Measurements from ENCODE around the gene ANXA4.
A peak's percentile ranks its signal among the peaks of the same experiment; 100 is the strongest.
"Not testable (repeated sequence)": the region's sequence is repeated elsewhere in the genome, so short reads cannot be mapped to it uniquely, and the experiment has no call there.

The ANXA4 gene

DNA sequence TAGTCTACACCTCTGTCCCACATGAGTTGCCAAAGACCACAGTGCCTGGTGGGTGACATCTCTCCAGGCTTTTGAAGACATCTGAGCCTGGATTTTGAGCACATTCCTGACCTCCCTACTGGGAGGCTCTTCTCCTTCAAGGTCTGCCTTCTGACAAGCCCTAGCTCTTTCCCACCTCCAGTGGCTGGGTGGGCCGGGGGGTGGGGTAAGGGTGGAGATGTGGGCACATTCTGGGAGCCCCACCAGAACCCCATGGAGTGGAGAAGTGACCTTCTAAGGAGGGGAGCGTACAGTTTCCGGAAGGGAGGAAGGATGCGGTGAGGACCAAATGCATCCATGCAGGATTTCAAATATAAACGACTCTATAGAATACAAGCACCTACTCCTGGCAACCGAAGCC lies 27.9 kb upstream of the ANXA4 start:
- ATAC-seq (replicated peaks) (no peak), DNase-seq (no peak)
- Mint-ChIP-seq H3K4me1 (ENCODE audit: low read depth in 2 of 2) (peaks cover 5 to 7% of the 10 kb centered on the region in 2 donors), H3K27ac (no peak overlapping the region), H3K4me3 (no peak overlapping the region), H3K27me3 (peaks cover 0 to 8% of the 10 kb centered on the region in 2 donors), H3K36me3 (ENCODE audit: insufficient read depth) (peaks cover 3% of the 10 kb centered on the region), H3K9me3 (no peaks in the 10 kb centered on the region)

DNA sequence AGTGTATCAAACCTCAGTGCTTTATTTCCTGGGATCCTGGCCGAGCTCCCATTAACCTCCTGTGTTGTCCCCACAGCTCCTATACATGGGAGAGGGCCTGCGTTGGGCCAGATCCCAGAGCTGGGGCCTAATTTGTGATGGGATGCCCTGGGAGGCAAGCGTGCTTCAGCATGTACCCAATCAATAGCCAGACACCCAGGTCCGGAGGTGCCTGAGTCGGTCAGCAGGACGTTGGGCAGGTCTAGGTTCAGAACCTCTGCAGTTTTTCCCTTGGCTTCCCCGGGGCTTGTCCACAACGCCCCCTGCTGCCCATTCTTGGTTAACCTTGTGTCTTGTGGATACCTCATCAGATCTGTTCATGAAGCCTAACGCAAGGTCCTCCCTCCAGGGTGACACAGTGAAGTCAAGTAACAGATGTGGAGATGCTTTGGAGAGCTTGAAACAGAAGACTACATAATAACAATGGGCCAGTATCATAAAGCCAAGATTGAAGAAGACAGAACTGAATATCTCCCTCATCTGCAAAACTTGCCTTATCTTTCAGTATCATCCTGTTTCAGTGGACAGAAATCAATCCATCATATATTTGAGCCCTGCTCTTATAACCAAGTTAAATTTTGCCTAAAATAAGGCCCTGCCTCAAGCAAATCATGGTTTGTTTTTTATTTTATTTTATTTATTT lies 27.3 kb upstream of the ANXA4 start:
- not testable (repeated sequence) for H3K9me3 Mint-ChIP-seq; H3K27ac Mint-ChIP-seq; H3K4me1 Mint-ChIP-seq (ENCODE audit: low read depth in 2 of 2); H3K27me3 Mint-ChIP-seq; H3K36me3 Mint-ChIP-seq (ENCODE audit: insufficient read depth)
- DNase-seq = peak; percentile 86 to 90 (median 89)
- ATAC-seq (replicated peaks) = peak; percentile 98
- peak overlapping the region in 1 of 2 donors; percentile 19 for H3K4me3 Mint-ChIP-seq

DNA sequence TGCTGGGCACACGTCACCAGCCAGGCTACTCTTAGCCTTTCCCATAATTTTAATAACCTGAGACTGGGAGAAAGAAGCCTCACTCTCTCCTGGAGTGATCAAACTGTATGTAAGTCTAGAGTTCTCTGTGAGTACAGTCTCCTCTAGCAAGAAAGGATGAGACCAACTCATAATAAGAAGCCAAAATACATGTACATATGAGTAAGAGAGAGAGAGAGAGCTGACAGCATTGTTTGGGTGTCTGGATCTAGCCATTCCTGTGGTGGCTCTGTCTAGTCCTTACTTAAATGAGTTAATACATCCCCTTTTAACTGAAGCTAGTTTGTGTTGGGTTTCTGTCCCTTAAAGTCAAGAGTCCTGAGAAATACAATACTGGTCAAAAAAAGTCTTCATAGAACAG lies 26.0 kb upstream of the ANXA4 start:
- H3K9me3 Mint-ChIP-seq = no peaks in the 10 kb centered on the region
- peaks cover 0 to 8% of the 10 kb centered on the region in 2 donors for H3K27me3 Mint-ChIP-seq
- DNase-seq (no peak), ATAC-seq (replicated peaks) (no peak)
- H3K4me3 Mint-ChIP-seq = no peak overlapping the region
- no peak overlapping the region for H3K27ac Mint-ChIP-seq
- peaks cover 5 to 7% of the 10 kb centered on the region in 2 donors for H3K4me1 Mint-ChIP-seq (ENCODE audit: low read depth in 2 of 2)
- peaks cover 3% of the 10 kb centered on the region for H3K36me3 Mint-ChIP-seq (ENCODE audit: insufficient read depth)

DNA sequence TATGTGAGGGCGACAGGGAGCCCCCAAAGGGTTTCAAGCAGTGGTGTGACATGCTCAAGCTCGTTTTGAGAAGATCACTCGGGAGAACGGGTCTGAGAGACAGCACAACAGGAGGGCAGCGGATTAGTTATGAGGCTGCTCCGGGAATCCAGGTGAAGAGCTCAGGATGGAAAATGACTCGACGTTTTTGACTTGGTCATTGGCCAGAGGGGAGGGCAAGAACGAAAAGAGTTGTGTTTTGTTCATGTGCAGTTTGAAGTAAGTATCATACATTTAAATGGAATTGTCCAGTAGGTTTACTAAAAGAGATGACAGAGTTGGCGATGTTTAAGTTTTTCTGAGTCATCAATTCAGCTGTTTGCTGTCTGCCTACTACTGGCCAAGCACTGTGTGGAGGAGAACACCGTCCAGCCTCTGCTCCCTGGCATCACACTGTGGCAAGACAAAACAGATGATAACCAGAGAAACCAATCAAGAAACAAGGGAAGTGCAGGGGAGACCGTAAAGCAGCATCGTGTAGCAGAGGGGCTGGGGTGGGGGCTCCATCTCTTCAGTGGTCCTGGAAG lies 25.3 kb upstream of the ANXA4 start:
- Mint-ChIP-seq H3K27ac (peak overlapping the region in 1 of 2 donors; percentile 4), H3K27me3 (peaks cover 0 to 8% of the 10 kb centered on the region in 2 donors), H3K9me3 (no peaks in the 10 kb centered on the region), H3K4me3 (no peak overlapping the region), H3K36me3 (ENCODE audit: insufficient read depth) (peaks cover 3% of the 10 kb centered on the region), H3K4me1 (ENCODE audit: low read depth in 2 of 2) (peaks cover 5 to 7% of the 10 kb centered on the region in 2 donors)
- DNase-seq (no peak), ATAC-seq (replicated peaks) (no peak)

DNA sequence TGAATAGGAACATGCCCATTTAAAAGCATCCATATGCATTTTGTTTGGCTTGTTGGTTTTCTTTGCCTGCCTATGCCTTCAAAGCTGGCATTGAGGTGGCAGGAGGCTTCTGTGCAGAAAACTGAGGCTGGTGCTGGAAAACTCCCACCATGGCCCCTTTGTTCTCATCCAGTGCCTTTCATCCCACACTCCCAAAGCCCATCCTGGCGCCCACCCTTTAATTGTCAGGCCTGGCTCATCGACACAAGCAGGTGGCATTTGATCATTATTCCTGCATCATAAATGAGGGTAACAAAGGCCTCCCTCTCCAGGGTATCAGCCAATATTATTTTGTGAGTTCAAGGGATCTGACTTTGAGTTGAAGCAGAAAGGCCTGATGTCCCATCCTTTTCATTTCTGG lies 24.7 kb upstream of the ANXA4 start:
- Mint-ChIP-seq H3K27me3 (peaks cover 0 to 8% of the 10 kb centered on the region in 2 donors), H3K4me3 (no peak overlapping the region), H3K9me3 (no peaks in the 10 kb centered on the region), H3K27ac (no peak overlapping the region), H3K36me3 (ENCODE audit: insufficient read depth) (peaks cover 3% of the 10 kb centered on the region), H3K4me1 (ENCODE audit: low read depth in 2 of 2) (peaks cover 5 to 7% of the 10 kb centered on the region in 2 donors)
- DNase-seq = no peak
- no peak for ATAC-seq (replicated peaks)

DNA sequence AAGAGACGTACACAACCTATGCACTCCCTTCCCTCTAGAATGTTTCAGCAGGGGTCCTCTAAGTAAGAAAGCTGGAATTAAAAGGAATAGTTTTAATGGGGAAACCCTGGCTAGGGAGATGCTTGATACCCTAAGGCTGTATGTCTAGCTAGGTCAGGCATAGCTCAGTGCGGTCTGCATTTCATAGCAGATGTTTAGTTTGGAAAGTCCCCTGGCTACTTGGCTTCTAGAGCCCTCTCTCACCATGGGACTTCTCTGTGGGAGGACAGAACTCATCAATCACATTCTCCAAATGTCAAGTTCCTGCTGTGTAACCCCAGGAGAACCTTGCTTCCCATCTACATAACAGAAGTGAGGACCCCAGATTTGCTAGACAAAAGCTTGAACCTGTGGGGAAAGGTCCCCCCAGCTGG lies 24.1 kb upstream of the ANXA4 start:
- Mint-ChIP-seq H3K4me1 (ENCODE audit: low read depth in 2 of 2) (peaks cover 5 to 7% of the 10 kb centered on the region in 2 donors), H3K27ac (no peak overlapping the region), H3K36me3 (ENCODE audit: insufficient read depth) (peaks cover 3% of the 10 kb centered on the region), H3K27me3 (peaks cover 0 to 8% of the 10 kb centered on the region in 2 donors), H3K9me3 (no peaks in the 10 kb centered on the region), H3K4me3 (no peak overlapping the region)
- DNase-seq (no peak), ATAC-seq (replicated peaks) (no peak)

DNA sequence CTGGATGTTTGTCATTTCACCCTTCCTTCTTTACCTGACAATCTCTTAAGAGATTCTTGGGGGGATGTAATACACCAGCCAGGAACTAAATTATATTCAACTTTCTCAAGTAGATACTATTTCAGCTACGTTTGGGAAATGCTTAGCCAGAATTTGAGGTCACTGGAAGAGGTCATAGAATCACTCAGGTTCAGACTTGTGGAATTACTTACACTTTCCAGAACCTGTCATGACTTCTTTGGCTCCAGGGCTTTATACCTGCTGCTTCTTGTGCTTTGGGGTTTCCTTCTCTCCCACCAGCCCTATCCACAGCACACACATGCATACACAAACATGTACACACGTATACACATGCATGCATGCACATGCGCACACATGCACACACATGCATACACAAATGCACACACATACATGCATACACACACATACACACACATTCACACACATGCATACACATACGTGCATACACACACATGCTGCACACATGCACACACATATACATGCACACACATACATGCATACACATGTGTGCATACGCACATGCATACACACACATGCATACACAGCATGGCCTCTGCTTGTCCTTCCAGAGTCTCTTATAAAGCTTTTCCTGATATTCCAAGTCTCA lies 23.5 kb upstream of the ANXA4 start:
- Mint-ChIP-seq H3K27ac (peak overlapping the region in 1 of 2 donors; percentile 31), H3K4me1 (ENCODE audit: low read depth in 2 of 2) (peaks cover 5 to 7% of the 10 kb centered on the region in 2 donors), H3K36me3 (ENCODE audit: insufficient read depth) (peaks cover 3% of the 10 kb centered on the region), H3K27me3 (peaks cover 0 to 8% of the 10 kb centered on the region in 2 donors), H3K9me3 (no peaks in the 10 kb centered on the region), H3K4me3 (no peak overlapping the region)
- DNase-seq = no peak
- no peak for ATAC-seq (replicated peaks)

DNA sequence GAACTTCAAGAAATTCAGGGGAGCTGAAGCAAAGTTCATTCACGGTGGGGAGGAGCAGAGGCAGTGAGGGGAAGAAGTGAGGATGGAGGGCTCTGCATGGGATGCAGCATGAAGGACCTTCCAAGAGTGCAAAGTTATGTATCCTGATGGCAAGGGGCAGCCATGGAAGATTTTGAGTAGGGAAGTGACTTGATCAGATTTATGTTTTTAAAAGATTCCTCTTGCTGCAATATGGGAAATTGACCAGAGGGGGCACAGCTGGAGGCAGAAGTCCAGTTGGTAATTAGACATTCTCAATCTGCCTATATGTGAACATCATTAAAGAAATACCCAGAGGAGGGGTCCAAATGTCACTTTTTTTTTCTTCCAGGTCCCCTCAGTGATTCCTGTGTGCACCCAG lies 21.5 kb upstream of the ANXA4 start:
- Mint-ChIP-seq H3K36me3 (ENCODE audit: insufficient read depth) (no peaks in the 10 kb centered on the region), H3K27ac (no peak overlapping the region), H3K4me1 (ENCODE audit: low read depth in 2 of 2) (peaks cover 0 to 4% of the 10 kb centered on the region in 2 donors), H3K27me3 (peaks cover 0 to 8% of the 10 kb centered on the region in 2 donors), H3K4me3 (no peak overlapping the region), H3K9me3 (no peaks in the 10 kb centered on the region)
- ATAC-seq (replicated peaks) (no peak), DNase-seq (no peak)

DNA sequence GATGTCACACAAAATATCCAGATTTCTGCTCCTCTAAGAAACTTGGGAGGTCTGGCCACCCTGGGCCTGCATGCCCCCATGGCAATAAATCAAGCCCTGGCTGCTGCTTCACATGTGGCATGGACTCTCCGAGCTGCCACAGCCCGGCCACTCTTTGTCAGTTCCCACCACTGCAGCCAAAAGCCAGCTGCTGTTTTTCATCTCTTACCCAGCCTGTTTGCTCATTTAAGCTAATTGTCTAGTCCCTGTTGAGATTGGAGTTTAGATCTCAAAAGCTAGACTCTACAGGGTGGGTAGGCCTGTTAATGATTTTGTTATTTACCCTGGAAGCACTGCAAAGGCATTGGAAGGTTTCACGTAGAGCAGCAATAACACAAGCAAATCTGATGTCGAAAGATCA lies 20.9 kb upstream of the ANXA4 start:
- H3K36me3 Mint-ChIP-seq (ENCODE audit: insufficient read depth) = no peaks in the 10 kb centered on the region
- peaks cover 0 to 8% of the 10 kb centered on the region in 2 donors for H3K27me3 Mint-ChIP-seq
- no peak overlapping the region for H3K4me3 Mint-ChIP-seq
- ATAC-seq (replicated peaks) (no peak), DNase-seq (no peak)
- H3K9me3 Mint-ChIP-seq = no peaks in the 10 kb centered on the region
- H3K27ac Mint-ChIP-seq = no peak overlapping the region
- H3K4me1 Mint-ChIP-seq (ENCODE audit: low read depth in 2 of 2) = peaks cover 0 to 4% of the 10 kb centered on the region in 2 donors

DNA sequence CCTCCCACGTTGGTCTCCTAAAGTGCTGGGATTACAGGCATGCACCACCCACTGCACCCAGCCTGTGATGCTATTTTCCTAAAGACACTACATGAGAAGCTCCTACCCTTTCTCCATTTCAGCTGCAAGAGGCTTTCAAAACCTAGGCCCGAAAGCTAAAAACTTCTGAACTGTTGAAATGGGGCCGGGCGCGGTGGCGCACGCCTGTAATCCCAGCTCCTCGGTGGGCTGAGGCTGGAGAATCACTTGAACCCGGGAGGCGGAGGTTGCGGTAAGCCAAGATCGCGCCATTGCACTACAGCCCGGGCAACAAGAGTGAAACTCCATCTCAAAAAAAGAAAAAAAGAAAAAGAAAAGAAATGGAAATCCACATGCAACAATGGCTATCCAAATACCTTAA lies 18.1 kb upstream of the ANXA4 start:
- H3K27me3 Mint-ChIP-seq = no peaks in the 10 kb centered on the region
- ATAC-seq (replicated peaks) (no peak), DNase-seq (no peak)
- H3K27ac Mint-ChIP-seq = no peak overlapping the region
- no peaks in the 10 kb centered on the region for H3K36me3 Mint-ChIP-seq (ENCODE audit: insufficient read depth)
- no peak overlapping the region for H3K4me3 Mint-ChIP-seq
- peaks cover 0 to 4% of the 10 kb centered on the region in 2 donors for H3K4me1 Mint-ChIP-seq (ENCODE audit: low read depth in 2 of 2)
- H3K9me3 Mint-ChIP-seq = no peaks in the 10 kb centered on the region

DNA sequence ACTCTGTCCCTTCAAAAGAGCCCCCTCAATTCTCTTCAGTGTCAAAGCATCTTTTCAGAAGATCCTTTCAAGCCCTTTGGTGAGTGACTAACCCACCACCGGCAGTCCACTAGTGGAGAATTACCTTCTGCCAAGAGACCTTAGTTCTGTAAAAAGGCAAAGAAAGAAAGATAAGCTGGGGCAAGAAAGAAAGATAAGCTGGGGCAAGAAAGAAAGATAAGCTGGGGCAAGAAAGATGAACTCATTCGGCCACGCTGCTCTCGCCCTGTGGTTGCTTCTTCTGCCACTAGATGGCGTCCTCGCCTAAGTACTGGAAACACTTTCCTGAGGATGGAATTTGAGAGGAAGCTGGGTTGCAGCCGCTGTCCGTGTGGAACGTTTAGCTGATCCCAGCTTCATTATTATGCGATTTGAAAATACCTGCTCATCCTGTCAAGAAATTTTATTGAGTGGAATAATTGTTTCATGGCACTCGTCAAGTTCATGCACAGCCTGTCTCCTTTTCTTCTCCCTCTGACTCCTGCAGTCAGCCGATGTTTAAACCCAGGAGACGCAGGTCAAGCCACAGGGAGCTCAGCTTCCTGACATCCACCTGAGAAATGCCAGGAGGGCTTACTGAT lies 17.3 kb upstream of the ANXA4 start:
- Mint-ChIP-seq H3K27me3 (no peaks in the 10 kb centered on the region), H3K36me3 (ENCODE audit: insufficient read depth) (no peaks in the 10 kb centered on the region), H3K9me3 (no peaks in the 10 kb centered on the region), H3K4me3 (peak overlapping the region; percentile 60 to 65), H3K4me1 (ENCODE audit: low read depth in 2 of 2) (peaks cover 0 to 4% of the 10 kb centered on the region in 2 donors), H3K27ac (no peak overlapping the region)
- DNase-seq (peak; percentile 85 to 88 (median 88)), ATAC-seq (replicated peaks) (peak; percentile 84)

DNA sequence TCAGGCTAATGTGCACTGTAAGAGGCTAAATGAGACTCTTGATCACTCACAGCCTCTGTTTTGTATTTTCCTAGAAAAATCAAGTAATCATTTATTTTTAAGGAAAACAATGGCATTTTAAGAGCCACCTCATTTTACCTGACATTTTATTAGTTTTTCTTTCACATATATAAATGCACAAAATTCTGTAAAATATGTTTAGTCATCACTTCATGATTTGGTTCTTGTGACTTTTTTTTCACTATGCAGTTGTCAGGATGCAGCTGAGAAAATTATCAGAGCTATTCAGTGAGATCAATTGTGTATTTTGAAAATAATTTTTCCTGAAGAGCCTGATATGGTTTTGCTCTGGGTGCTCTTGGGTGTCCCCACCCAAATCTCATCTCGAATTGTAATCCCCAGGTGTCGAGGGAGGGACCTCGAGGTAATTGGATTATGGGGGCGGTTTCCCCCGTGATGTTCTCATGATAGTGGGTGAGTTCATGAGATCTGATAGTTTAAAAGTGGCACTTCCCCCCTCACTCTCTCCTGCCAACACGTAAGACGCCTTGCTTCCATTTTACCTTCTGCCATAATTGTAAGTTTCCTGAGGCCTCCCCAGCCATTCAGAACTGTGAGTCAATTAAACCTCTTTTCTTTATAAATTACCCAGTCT lies 16.1 kb upstream of the ANXA4 start:
- Mint-ChIP-seq H3K9me3 (no peaks in the 10 kb centered on the region), H3K36me3 (ENCODE audit: insufficient read depth) (no peaks in the 10 kb centered on the region), H3K4me3 (no peak overlapping the region), H3K27me3 (no peaks in the 10 kb centered on the region), H3K4me1 (ENCODE audit: low read depth in 2 of 2) (peaks cover 0 to 4% of the 10 kb centered on the region in 2 donors), H3K27ac (peak overlapping the region in 1 of 2 donors; percentile 52)
- ATAC-seq (replicated peaks) (no peak), DNase-seq (no peak)

DNA sequence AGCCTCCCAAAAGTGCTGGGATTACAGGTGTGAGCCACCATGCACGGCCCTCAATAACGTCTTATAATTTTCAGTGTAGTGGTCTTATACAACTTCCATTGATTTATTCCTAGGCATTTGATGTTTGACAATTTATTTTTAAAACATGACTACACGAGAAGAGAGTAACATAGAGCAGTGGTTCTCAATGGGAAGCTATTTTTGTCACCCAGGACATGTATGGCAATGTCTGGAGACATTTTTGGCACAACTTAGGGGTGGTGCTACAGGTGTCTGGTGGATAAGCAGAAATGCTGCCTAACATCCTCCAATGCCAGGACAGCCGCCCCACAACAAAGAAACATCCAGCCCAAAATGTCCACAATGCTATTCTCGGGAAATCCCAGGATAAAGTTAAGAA lies 12.7 kb upstream of the ANXA4 start:
- Mint-ChIP-seq H3K27ac (no peak overlapping the region), H3K4me1 (ENCODE audit: low read depth in 2 of 2) (peaks cover 0 to 4% of the 10 kb centered on the region in 2 donors), H3K4me3 (no peak overlapping the region), H3K36me3 (ENCODE audit: insufficient read depth) (no peaks in the 10 kb centered on the region), H3K27me3 (no peaks in the 10 kb centered on the region), H3K9me3 (no peaks in the 10 kb centered on the region)
- no peak for ATAC-seq (replicated peaks)
- DNase-seq = no peak

Data from effector memory CD8-positive, alpha-beta T cell (primary cell).